Measurements from ENCODE around the gene CAST.

Gene CAST

DNA sequence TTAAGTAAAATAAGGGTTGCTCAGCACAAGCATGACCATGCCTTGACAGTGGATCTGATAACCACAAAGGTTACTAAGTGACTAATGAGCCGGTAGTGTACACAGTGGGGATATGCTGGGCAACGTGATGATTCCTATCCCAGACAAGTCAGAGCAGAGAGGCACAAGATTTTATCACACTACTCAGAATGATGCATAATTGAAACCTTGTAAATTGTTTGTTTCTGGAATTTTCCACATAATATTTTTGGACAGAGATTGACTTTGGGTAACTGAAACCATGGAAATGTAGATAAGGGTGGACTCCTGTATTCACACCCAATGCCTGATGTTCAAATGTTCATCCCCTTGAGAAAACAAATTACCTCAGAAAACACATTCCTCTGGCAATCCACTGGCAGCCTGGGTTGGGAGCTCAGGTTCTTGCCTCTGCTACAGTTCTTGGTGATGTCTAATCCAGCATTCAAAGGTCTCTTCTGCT lies 161.8 kb downstream of the CAST start:
- no peak for DNase-seq

All from activated gamma-delta T cell treated with Interleukin-2 at 50 U/mL for 16 hours (primary cell).